BJ (cell line): ENCODE measurements around the gene TRMT10B. TPM values are rescaled to one million over a fixed set of nuclear protein-coding genes. Genes with fewer than 3 reads are reported as not detected.
"Not testable (repeated sequence)": the region's sequence is repeated elsewhere in the genome, so short reads cannot be mapped to it uniquely, and the experiment has no call there.

ENCODE experiments used
- CTCF ChIA-PET: fragments of 350-600 bp; formaldehyde crosslinking; extraction: SDS; loops from one replicate; lab custom pipeline; 2021; ENCODE audit warnings: antibody characterized with exemption, inconsistent platforms; lab: Yijun Ruan, JAX
- POLR2A ChIA-PET: fragments of 300-600 bp; sonication (Branson Sonifier 250); formaldehyde crosslinking; extraction: SDS; loops from one replicate; lab custom pipeline; 2021; ENCODE audit warnings: antibody characterized with exemption; lab: Charles Lee
- DNase-seq: peaks from one replicate; pipeline ENCODE4 v3.0.0-alpha.2; 2011; ENCODE audit warnings: low read depth
- H3K27me3 ChIP-seq: 2 replicates; pipeline ENCODE4 v1.6.0; 2011; ENCODE audit warnings: low read length; ENCODE audit not compliant: control insufficient read depth, insufficient read depth
- H3K36me3 ChIP-seq: 2 replicates; pipeline ENCODE4 v1.5.1; 2011; ENCODE audit warnings: low read length; ENCODE audit not compliant: control insufficient read depth, insufficient read depth
- H3K4me3 ChIP-seq: 2 replicates; pipeline ENCODE4 v1.5.1; 2011; ENCODE audit warnings: low read depth, mild to moderate bottlenecking, control low read depth, low read length
- polyA plus RNA-seq: library from polyadenylated mRNA; depleted of rRNA; stranded (reverse); fragments of >200 nt; gene quantifications from 2 replicates; pipeline ENCODE4 v1.2.3, GENCODE V29; 2011
- TF ChIP-seq, protein P1 (sequence below): IDR thresholded peaks from 2 replicates; pipeline ENCODE4 v1.5.1; 2011; ENCODE audit warnings: low read depth, mild to moderate bottlenecking, control low read depth, inconsistent platforms, low read length, moderate library complexity; ENCODE audit not compliant: insufficient read depth

TRMT10B gene
- polyA plus RNA-seq, 1 experiment = 5.3 TPM

DNA sequence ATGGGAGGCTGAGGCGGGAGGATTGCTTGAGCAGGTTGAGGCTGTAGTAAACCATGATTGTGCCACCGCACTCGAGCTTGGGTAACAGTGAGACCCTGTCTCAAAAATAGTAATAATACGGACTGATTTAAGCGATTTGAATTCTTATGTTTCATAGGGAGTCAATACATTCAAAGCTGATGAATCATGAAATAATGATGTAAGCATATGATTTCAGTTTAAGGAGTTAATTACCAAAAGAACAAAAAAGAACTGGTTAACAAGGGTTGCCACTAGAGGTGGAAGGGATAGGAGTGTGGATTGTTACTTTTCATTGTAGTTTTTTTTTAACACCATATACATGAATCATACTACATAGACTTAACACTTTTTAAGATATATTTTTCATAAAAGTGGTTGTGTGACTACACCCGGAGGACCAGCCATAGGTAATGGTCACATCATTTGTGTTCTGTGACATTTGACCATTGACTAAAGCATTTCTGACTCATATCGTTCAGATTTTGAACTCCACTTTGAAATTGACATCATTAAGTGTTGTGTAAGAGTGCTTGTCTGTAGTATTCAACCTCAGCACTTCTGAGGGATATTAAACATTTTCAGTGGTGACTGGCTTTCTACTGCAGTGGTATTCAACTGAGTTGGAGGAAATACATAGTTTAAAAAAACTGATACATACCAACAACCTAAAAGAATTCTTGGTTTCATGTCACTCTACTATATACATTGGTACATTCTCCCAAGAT lies 7.0 kb downstream of the TRMT10B start:
- POLR2A ChIA-PET = no interaction called here

DNA sequence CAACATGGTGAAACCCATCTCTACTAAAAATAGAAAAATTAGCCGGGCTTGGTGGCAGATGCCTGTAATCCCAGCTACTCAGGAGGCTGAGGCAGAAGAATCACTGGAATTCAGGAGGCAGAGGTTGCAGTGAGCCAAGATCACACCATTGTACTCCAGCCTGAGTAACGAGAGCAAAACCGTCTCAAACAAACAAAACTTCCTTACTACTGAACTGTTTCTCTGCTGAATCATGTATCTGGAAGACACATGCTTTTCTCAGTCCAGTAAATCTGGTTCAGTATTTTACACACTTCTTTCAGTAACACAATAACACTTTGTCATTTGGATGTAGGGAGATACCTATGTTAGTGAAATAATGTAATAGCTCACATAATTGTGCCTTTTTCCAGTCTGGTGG lies 7.9 kb downstream of the TRMT10B start:
- Histone ChIP-seq H3K36me3 (no peaks in the 10 kb centered on the region), H3K27me3 (no peaks in the 10 kb centered on the region), H3K4me3 (no peak overlapping the region)
- ChIA-PET POLR2A (no interaction called here), CTCF (no interaction called here)
- TF ChIP-seq, protein P1, sequence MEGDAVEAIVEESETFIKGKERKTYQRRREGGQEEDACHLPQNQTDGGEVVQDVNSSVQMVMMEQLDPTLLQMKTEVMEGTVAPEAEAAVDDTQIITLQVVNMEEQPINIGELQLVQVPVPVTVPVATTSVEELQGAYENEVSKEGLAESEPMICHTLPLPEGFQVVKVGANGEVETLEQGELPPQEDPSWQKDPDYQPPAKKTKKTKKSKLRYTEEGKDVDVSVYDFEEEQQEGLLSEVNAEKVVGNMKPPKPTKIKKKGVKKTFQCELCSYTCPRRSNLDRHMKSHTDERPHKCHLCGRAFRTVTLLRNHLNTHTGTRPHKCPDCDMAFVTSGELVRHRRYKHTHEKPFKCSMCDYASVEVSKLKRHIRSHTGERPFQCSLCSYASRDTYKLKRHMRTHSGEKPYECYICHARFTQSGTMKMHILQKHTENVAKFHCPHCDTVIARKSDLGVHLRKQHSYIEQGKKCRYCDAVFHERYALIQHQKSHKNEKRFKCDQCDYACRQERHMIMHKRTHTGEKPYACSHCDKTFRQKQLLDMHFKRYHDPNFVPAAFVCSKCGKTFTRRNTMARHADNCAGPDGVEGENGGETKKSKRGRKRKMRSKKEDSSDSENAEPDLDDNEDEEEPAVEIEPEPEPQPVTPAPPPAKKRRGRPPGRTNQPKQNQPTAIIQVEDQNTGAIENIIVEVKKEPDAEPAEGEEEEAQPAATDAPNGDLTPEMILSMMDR = no peak
- no peak for DNase-seq

More for the DNA sequence above, 7.0 kb downstream of the TRMT10B start:
- H3K36me3 ChIP-seq = no peaks in the 10 kb centered on the region
- no peak for DNase-seq
- CTCF ChIA-PET = interaction anchor here (1.0 to 1.2 kb wide), 2 partner anchors 11 to 13 kb away, joined by 3 to 4 read pairs; no protein-coding TSS in a partner anchor
- H3K27me3 ChIP-seq = no peaks in the 10 kb centered on the region
- TF ChIP-seq, protein P1 = no peak
- H3K4me3 ChIP-seq = no peak overlapping the region

DNA sequence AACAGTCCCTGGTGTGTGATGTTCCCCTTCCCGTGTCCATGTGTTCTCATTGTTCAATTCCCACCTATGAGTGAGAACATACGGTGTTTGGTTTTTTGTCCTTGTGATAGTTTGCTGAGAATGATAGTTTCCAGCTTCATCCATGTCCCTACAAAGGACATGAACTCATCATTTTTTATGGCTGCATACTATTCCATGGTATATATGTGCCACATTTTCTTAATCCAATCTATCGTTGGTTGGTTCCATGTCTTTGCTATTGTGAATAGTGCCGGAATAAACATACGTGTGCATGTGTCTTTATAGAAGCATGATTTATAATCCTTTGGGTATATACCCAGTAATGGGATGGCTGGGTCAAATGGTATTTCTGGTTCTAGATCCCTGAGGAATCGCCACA lies 11.7 kb downstream of the TRMT10B start:
- POLR2A ChIA-PET, DNase-seq, CTCF ChIA-PET, H3K4me3 ChIP-seq, H3K27me3 ChIP-seq, H3K36me3 ChIP-seq: not testable (repeated sequence)

DNA sequence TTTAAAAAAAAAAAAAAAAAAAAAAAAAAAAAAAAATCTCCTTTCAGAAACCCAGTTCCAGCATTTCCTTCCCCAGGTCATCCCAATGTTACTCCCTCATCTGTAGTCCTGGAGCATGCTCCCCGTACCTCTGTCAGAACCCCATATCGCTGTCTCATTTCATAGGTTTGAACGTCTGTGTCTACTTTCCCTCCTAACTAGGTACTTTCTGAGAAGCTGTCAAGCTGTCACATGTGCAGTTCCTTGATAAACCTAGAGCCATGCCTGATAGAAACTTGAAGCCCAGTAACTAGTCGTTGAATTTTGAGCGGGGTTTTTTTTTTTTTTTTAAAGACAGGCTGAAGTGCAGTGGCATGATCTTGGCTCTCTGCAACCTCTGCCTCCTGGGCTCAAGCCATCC lies 15.7 kb downstream of the TRMT10B start:
- Histone ChIP-seq H3K36me3 (peaks cover 7% of the 10 kb centered on the region), H3K4me3 (no peak overlapping the region), H3K27me3 (no peaks in the 10 kb centered on the region)
- ChIA-PET POLR2A (no interaction called here), CTCF (no interaction called here)
- no peak for DNase-seq
- TF ChIP-seq, protein P1 = no peak

DNA sequence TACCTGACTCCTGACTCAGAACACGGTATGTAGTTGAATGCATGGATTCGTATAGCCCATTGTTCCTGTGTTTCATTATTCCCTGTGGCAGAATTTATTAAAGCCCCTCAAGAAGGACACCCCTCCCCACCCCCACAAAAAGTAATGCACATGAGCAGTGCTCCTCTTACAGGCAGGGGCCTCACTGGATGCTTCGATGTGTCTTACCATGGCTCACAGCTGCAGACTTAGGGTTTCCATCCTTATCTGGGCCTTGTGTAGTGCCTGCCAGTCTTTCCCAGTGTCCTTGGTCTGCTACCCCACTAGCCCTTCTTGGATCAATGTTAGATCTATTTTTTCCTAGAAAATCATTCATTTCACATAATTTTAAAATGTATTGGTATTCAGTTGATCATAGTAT lies 16.4 kb downstream of the TRMT10B start:
- ChIA-PET CTCF (interaction anchor here (0.6 kb wide), 1 partner anchor 502 kb away, joined by 3 read pairs; no protein-coding TSS in a partner anchor), POLR2A (no interaction called here)
- no peaks in the 10 kb centered on the region for H3K27me3 ChIP-seq
- no peak overlapping the region for H3K4me3 ChIP-seq
- H3K36me3 ChIP-seq = peaks cover 7% of the 10 kb centered on the region
- TF ChIP-seq, protein P1 = no peak
- no peak for DNase-seq
